ENCODE data around the gene LRRFIP1.
A peak's percentile ranks its signal among the peaks of the same experiment; 100 is the strongest.

Gene LRRFIP1

GRCh38 chr2:237691029-237691907 lies 63.9 kb downstream of the LRRFIP1 start:
- DNase-seq, result no peak

GRCh38 chr2:237691908-237692600 lies 64.7 kb downstream of the LRRFIP1 start:
- DNase-seq, result peak; percentile 32

- DNase-seq, result no peak
Observed at GRCh38 chr2:237692601-237693290, 65.4 kb downstream of the LRRFIP1 start.

- no peak for DNase-seq
Observed at GRCh38 chr2:237693291-237693994, 66.1 kb downstream of the LRRFIP1 start.

GRCh38 chr2:237694415-237695194 lies 67.2 kb downstream of the LRRFIP1 start:
- no peak for DNase-seq

GRCh38 chr2:237695201-237695780 lies 67.9 kb downstream of the LRRFIP1 start:
- no peak for DNase-seq

GRCh38 chr2:237696461-237696860 lies 69.1 kb downstream of the LRRFIP1 start:
- no peak for DNase-seq

GRCh38 chr2:237697586-237698357 lies 70.4 kb downstream of the LRRFIP1 start:
- DNase-seq, result no peak

- DNase-seq, result no peak
Observed at GRCh38 chr2:237698358-237698694, 70.9 kb downstream of the LRRFIP1 start.

- DNase-seq, result no peak
Observed at GRCh38 chr2:237699870-237700511, 72.6 kb downstream of the LRRFIP1 start.

GRCh38 chr2:237700512-237701032 lies 73.2 kb downstream of the LRRFIP1 start:
- DNase-seq, result no peak

GRCh38 chr2:237701033-237701858 lies 73.9 kb downstream of the LRRFIP1 start:
- DNase-seq, result no peak

GRCh38 chr2:237701859-237702390 lies 74.5 kb downstream of the LRRFIP1 start:
- DNase-seq, result no peak

GRCh38 chr2:237702441-237703391 lies 75.3 kb downstream of the LRRFIP1 start:
- DNase-seq, result no peak

GRCh38 chr2:237704501-237705434 lies 77.4 kb downstream of the LRRFIP1 start:
- DNase-seq, result no peak

GRCh38 chr2:237706257-237706656 lies 78.9 kb downstream of the LRRFIP1 start:
- no peak for DNase-seq

- DNase-seq, result no peak
Observed at GRCh38 chr2:237708065-237708398, 80.6 kb downstream of the LRRFIP1 start.
